ENCODE data around the gene LDLRAD3.
A peak's percentile ranks its signal among the peaks of the same experiment; 100 is the strongest.

Gene LDLRAD3

GRCh38 chr11:35937111-35937510 is 6.8 kb upstream of the LDLRAD3 start:
- ATAC-seq (no peak), DNase-seq (ENCODE audit: low spot score in 2 of 2) (no peak)
- Mint-ChIP-seq H3K4me3 (no peak overlapping the region), H3K27ac (no peak overlapping the region), H3K4me1 (no peaks in the 10 kb centered on the region), H3K36me3 (no peaks in the 10 kb centered on the region), H3K9me3 (no peaks in the 10 kb centered on the region)

DNA sequence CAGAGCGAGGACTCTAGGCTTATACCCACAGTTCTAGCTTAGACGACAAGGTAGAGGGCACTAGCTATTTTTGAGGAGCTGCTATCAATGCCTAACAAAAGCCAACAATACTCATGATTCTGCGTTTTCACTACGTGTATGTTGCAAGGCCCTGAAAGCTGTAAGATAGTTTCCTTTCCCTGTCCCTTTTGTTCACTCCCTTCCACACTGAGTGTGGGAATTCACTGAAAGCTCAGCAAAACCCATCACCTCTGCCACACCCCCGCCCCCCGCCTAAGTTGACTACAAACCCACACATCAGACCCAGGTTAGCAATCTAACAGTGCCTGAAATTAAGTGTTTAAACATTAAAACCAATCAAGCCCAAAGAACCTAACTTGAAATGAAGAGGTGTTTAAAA is 6.2 kb upstream of the LDLRAD3 start:
- DNase-seq (ENCODE audit: low spot score in 2 of 2) = no peak
- ATAC-seq = no peak
- Mint-ChIP-seq H3K9me3 (no peaks in the 10 kb centered on the region), H3K27ac (no peak overlapping the region), H3K4me3 (no peak overlapping the region), H3K36me3 (no peaks in the 10 kb centered on the region), H3K4me1 (no peaks in the 10 kb centered on the region)

DNA sequence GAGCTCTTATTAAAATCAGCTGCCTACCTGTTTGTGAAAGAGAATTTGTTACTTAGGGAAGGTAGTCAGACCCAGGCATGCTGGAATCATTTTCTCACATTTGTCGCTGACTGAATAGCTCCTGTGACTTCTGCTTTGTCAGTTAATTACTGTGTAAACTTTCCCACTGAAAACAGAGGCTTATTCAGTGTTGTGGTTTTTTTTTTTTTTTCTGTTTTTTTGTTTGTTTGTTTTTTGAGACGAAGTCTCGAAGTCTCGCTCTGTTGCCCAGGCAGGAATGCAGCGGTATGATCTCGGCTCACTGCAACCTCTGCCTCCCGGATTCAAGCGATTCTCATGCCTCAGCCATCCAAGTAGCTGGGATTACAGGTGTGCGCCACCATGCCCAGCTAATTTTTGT is 5.6 kb upstream of the LDLRAD3 start:
- DNase-seq (ENCODE audit: low spot score in 2 of 2) (no peak), ATAC-seq (no peak)
- H3K4me3 Mint-ChIP-seq = no peak overlapping the region
- no peaks in the 10 kb centered on the region for H3K36me3 Mint-ChIP-seq
- peaks cover under 1% of the 10 kb centered on the region for H3K4me1 Mint-ChIP-seq
- no peaks in the 10 kb centered on the region for H3K9me3 Mint-ChIP-seq
- H3K27ac Mint-ChIP-seq = no peak overlapping the region

DNA sequence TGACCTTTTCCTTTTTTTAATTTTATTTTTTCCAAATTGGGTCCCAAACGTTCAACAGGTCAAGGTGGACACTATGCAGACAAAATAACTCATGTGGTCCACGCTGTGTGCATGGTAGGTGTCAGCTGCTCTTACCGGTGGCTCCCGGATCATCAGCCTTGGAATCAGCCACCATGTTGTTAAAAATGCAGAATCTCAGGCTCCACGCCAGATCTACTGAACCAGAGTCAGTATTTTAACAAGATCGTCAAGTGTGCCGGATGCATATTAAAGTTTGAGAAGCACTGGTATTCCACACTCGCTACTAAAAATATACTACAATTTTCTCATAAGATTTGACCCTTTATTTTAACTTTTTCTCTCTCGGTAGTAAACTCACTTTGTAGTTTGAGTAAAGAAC is 553 bp upstream of the LDLRAD3 start:
- Mint-ChIP-seq H3K4me1 (peaks cover 6% of the 10 kb centered on the region), H3K27ac (no peak overlapping the region), H3K9me3 (no peaks in the 10 kb centered on the region), H3K36me3 (no peaks in the 10 kb centered on the region), H3K4me3 (peak overlapping the region; percentile 73)
- DNase-seq (ENCODE audit: low spot score in 2 of 2) (no peak), ATAC-seq (no peak)

- Mint-ChIP-seq H3K4me1 (peaks cover 6% of the 10 kb centered on the region), H3K36me3 (no peaks in the 10 kb centered on the region), H3K9me3 (no peaks in the 10 kb centered on the region), H3K4me3 (peak overlapping the region; percentile 73), H3K27ac (no peak overlapping the region)
- ATAC-seq = no peak
- no peak for DNase-seq (ENCODE audit: low spot score in 2 of 2)
Measured at GRCh38 chr11:35944503-35945136, 758 bp downstream of the LDLRAD3 start.

DNA sequence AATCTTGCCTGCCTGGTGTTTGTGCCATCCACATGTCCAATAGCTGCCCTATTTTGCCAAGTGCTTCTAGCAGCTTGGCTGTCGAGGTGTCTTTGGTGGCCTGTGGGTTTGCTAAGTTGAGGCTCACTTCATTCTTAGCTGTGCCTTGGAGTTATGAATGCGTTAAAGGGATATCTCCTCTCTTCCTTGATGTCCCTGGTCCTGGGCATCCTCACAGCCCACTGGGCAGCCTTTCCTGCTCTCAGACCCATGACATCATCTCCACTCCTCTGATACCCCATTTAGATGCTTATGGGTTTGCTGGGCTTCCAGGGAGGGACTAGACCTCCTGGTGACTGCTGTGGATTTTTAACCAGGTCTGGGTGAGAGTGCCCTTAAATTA is 1.3 kb downstream of the LDLRAD3 start:
- Mint-ChIP-seq H3K4me3 (peak overlapping the region; percentile 73), H3K27ac (no peak overlapping the region), H3K4me1 (peaks cover 6% of the 10 kb centered on the region), H3K36me3 (no peaks in the 10 kb centered on the region), H3K9me3 (no peaks in the 10 kb centered on the region)
- ATAC-seq (no peak), DNase-seq (ENCODE audit: low spot score in 2 of 2) (no peak)

- ATAC-seq (no peak), DNase-seq (ENCODE audit: low spot score in 2 of 2) (no peak)
- no peak overlapping the region for H3K4me3 Mint-ChIP-seq
- peaks cover 6% of the 10 kb centered on the region for H3K4me1 Mint-ChIP-seq
- H3K36me3 Mint-ChIP-seq = no peaks in the 10 kb centered on the region
- no peak overlapping the region for H3K27ac Mint-ChIP-seq
- no peaks in the 10 kb centered on the region for H3K9me3 Mint-ChIP-seq
Measured at GRCh38 chr11:35946766-35947165, 2.9 kb downstream of the LDLRAD3 start.

GRCh38 chr11:35947437-35947836 is 3.6 kb downstream of the LDLRAD3 start:
- DNase-seq (ENCODE audit: low spot score in 2 of 2) (no peak), ATAC-seq (no peak)
- H3K9me3 Mint-ChIP-seq = no peaks in the 10 kb centered on the region
- no peak overlapping the region for H3K27ac Mint-ChIP-seq
- H3K4me1 Mint-ChIP-seq = peaks cover 6% of the 10 kb centered on the region
- H3K36me3 Mint-ChIP-seq = no peaks in the 10 kb centered on the region
- H3K4me3 Mint-ChIP-seq = no peak overlapping the region

GRCh38 chr11:35949242-35949641 is 5.4 kb downstream of the LDLRAD3 start:
- H3K4me3 Mint-ChIP-seq = no peak overlapping the region
- H3K27ac Mint-ChIP-seq = no peak overlapping the region
- no peak for DNase-seq (ENCODE audit: low spot score in 2 of 2)
- no peaks in the 10 kb centered on the region for H3K4me1 Mint-ChIP-seq
- H3K9me3 Mint-ChIP-seq = no peaks in the 10 kb centered on the region
- ATAC-seq = no peak
- H3K36me3 Mint-ChIP-seq = no peaks in the 10 kb centered on the region

DNA sequence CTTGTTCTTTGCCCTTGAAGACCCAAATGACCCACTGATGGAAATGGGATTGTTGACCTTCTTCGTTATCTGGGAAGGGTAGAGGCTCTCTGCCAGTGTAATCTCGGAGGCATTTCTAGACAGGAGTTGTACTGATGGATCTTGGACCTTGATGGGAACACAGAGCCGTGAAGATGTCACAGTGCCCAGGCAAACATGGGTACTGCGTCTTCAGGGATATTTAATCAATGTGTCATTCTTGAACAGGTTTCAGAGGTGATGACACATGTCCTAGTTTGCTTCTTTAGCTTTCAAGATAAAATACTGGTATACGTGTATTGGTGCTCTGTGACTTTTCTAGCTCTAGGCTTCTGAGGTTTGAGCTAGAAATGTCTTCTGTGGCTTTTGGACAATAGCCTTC is 6.2 kb downstream of the LDLRAD3 start:
- no peaks in the 10 kb centered on the region for H3K4me1 Mint-ChIP-seq
- no peak for ATAC-seq
- no peak for DNase-seq (ENCODE audit: low spot score in 2 of 2)
- no peaks in the 10 kb centered on the region for H3K9me3 Mint-ChIP-seq
- no peak overlapping the region for H3K27ac Mint-ChIP-seq
- no peak overlapping the region for H3K4me3 Mint-ChIP-seq
- H3K36me3 Mint-ChIP-seq = no peaks in the 10 kb centered on the region

GRCh38 chr11:35951680-35952079 is 7.8 kb downstream of the LDLRAD3 start:
- Mint-ChIP-seq H3K27ac (no peak overlapping the region), H3K4me3 (no peak overlapping the region), H3K4me1 (no peaks in the 10 kb centered on the region), H3K9me3 (no peaks in the 10 kb centered on the region), H3K36me3 (no peaks in the 10 kb centered on the region)
- no peak for DNase-seq (ENCODE audit: low spot score in 2 of 2)
- no peak for ATAC-seq

GRCh38 chr11:35953081-35953760 is 9.4 kb downstream of the LDLRAD3 start:
- no peaks in the 10 kb centered on the region for H3K36me3 Mint-ChIP-seq
- DNase-seq (ENCODE audit: low spot score in 2 of 2) (no peak), ATAC-seq (no peak)
- H3K4me3 Mint-ChIP-seq = no peak overlapping the region
- no peaks in the 10 kb centered on the region for H3K9me3 Mint-ChIP-seq
- H3K27ac Mint-ChIP-seq = no peak overlapping the region
- H3K4me1 Mint-ChIP-seq = no peaks in the 10 kb centered on the region

- no peak overlapping the region for H3K27ac Mint-ChIP-seq
- no peak for ATAC-seq
- no peak overlapping the region for H3K4me3 Mint-ChIP-seq
- DNase-seq (ENCODE audit: low spot score in 2 of 2) = no peak
- no peaks in the 10 kb centered on the region for H3K36me3 Mint-ChIP-seq
- H3K4me1 Mint-ChIP-seq = no peaks in the 10 kb centered on the region
- no peaks in the 10 kb centered on the region for H3K9me3 Mint-ChIP-seq
Measured at GRCh38 chr11:35954205-35954604, 10.3 kb downstream of the LDLRAD3 start.

GRCh38 chr11:35955636-35956035 is 11.8 kb downstream of the LDLRAD3 start:
- Mint-ChIP-seq H3K4me3 (no peak overlapping the region), H3K27ac (no peak overlapping the region), H3K4me1 (no peaks in the 10 kb centered on the region), H3K36me3 (no peaks in the 10 kb centered on the region), H3K9me3 (no peaks in the 10 kb centered on the region)
- DNase-seq (ENCODE audit: low spot score in 2 of 2) (no peak), ATAC-seq (no peak)

- Mint-ChIP-seq H3K27ac (no peak overlapping the region), H3K36me3 (no peaks in the 10 kb centered on the region), H3K4me3 (no peak overlapping the region), H3K9me3 (no peaks in the 10 kb centered on the region), H3K4me1 (no peaks in the 10 kb centered on the region)
- DNase-seq (ENCODE audit: low spot score in 2 of 2) (no peak), ATAC-seq (no peak)
Measured at GRCh38 chr11:35962369-35963138, 18.7 kb downstream of the LDLRAD3 start.

GRCh38 chr11:35963911-35964310 is 20.0 kb downstream of the LDLRAD3 start:
- Mint-ChIP-seq H3K4me3 (no peak overlapping the region), H3K27ac (no peak overlapping the region), H3K4me1 (no peaks in the 10 kb centered on the region), H3K36me3 (no peaks in the 10 kb centered on the region), H3K9me3 (no peaks in the 10 kb centered on the region)
- DNase-seq (ENCODE audit: low spot score in 2 of 2) (no peak), ATAC-seq (no peak)

Data from stimulated activated effector memory CD8-positive, alpha-beta T cell treated with anti-CD3 and anti-CD28 coated beads, Interleukin-12 subunit alpha, Interleukin-12 subunit beta, amount 100 ng/mL, for 72 hours (primary cell).